ENCODE results near the gene GABARAPL2. TPM values are rescaled to one million over a fixed set of nuclear protein-coding genes. Genes with fewer than 3 reads are reported as not detected.
A peak's percentile ranks its signal among the peaks of the same experiment; 100 is the strongest.

GABARAPL2 gene
- total and polyA plus RNA-seq, 12 donors: 58.2 to 262 (median 229) TPM

- no peaks in the 10 kb centered on the region for H3K9me3 ChIP-seq
- peaks cover 6 to 63% (median 35%) of the 10 kb centered on the region in 9 donors for H3K4me1 ChIP-seq
- DNase-seq: no peak
- TF ChIP-seq CTCF (IDR thresholded peaks at IDR 0.05): no peak
- intact Hi-C loops (cut with DNase I): no loop called here
- peaks cover 0 to 100% (median 77%) of the 10 kb centered on the region in 9 donors for H3K36me3 ChIP-seq
- H3K27me3 ChIP-seq: no peaks in the 10 kb centered on the region
- ATAC-seq: peak in 1 of 8 donors; percentile 8
- 51 to 54% methylated on average over 3 of the region's 3 CpGs for WGBS, 2 donors
- no peak overlapping the region for H3K4me3 ChIP-seq
- peak overlapping the region in 2 of 10 donors; percentile 8 to 20 for H3K27ac ChIP-seq
These were observed 10.2 kb downstream of the GABARAPL2 start for GRCh38 chr16:75576384-75576811.

GRCh38 chr16:75578212-75578611 is 12.0 kb downstream of the GABARAPL2 start:
- no peak for TF ChIP-seq CTCF (IDR thresholded peaks at IDR 0.05)
- H3K27ac ChIP-seq: no peak overlapping the region
- peaks cover 0 to 83% (median 59%) of the 10 kb centered on the region in 9 donors for H3K36me3 ChIP-seq
- H3K27me3 ChIP-seq: no peaks in the 10 kb centered on the region
- intact Hi-C loops (cut with DNase I): no loop called here
- H3K4me3 ChIP-seq: no peak overlapping the region
- peaks cover under 1 to 45% (median 19%) of the 10 kb centered on the region in 9 donors for H3K4me1 ChIP-seq
- WGBS, 2 donors: 86 to 89% methylated on average over 7 of the region's 7 CpGs
- no peak for DNase-seq
- no peak for ATAC-seq
- H3K9me3 ChIP-seq: no peaks in the 10 kb centered on the region

GRCh38 chr16:75578725-75579124 is 12.5 kb downstream of the GABARAPL2 start:
- Histone ChIP-seq H3K27me3 (no peaks in the 10 kb centered on the region), H3K4me1 (peaks cover 0 to 40% (median 13%) of the 10 kb centered on the region in 9 donors), H3K27ac (no peak overlapping the region), H3K9me3 (no peaks in the 10 kb centered on the region), H3K4me3 (no peak overlapping the region), H3K36me3 (peaks cover 0 to 78% (median 54%) of the 10 kb centered on the region in 9 donors)
- ATAC-seq (no peak), DNase-seq (no peak)
- 90 to 92% methylated on average over 2 of the region's 2 CpGs for WGBS, 2 donors
- intact Hi-C loops (cut with DNase I): no loop called here
- TF ChIP-seq CTCF (IDR thresholded peaks at IDR 0.05): no peak

- Histone ChIP-seq H3K4me3 (no peak overlapping the region), H3K36me3 (peaks cover 0 to 72% (median 48%) of the 10 kb centered on the region in 9 donors), H3K9me3 (no peaks in the 10 kb centered on the region), H3K27me3 (no peaks in the 10 kb centered on the region), H3K4me1 (peaks cover 0 to 34% (median 8%) of the 10 kb centered on the region in 9 donors), H3K27ac (no peak overlapping the region)
- 88 to 96% methylated on average over 7 of the region's 7 CpGs for WGBS, 2 donors
- ATAC-seq (no peak), DNase-seq (no peak)
- no peak for TF ChIP-seq CTCF (IDR thresholded peaks at IDR 0.05)
- intact Hi-C loops (cut with DNase I): no loop called here
These were observed 13.2 kb downstream of the GABARAPL2 start for GRCh38 chr16:75579281-75579834.

Measured in heart right ventricle (tissue), 16 donors.